Bronchial epithelial cell (primary cell): ENCODE data around the gene PITPNM2. TPM values are rescaled to one million over a fixed set of nuclear protein-coding genes. Genes with fewer than 3 reads are reported as not detected.

Experiments used
- DNase-seq: peaks from one replicate; pipeline ENCODE4 v3.0.0-alpha.2; 2010; ENCODE audit warnings: low read depth
- FAIRE-seq: peaks from 2 replicates; lab custom pipeline; 2011; peaks lifted over from hg19 to GRCh38; lab: Jason Lieb, UNC
- H3K27me3 ChIP-seq: 2 replicates; pipeline ENCODE4 v1.5.1; 2011; ENCODE audit warnings: low read length; ENCODE audit not compliant: control insufficient read depth, insufficient read depth
- H3K36me3 ChIP-seq: 2 replicates; pipeline ENCODE4 v1.5.1; 2011; ENCODE audit warnings: low read length; ENCODE audit not compliant: control insufficient read depth, insufficient read depth
- H3K4me3 ChIP-seq: 2 replicates; pipeline ENCODE4 v1.5.1; 2011; ENCODE audit warnings: mild to moderate bottlenecking, low read depth, low read length, control low read depth
- total RNA-seq: library from RNA; depleted of rRNA; stranded (reverse); fragments of >200 nt; gene quantifications from 2 replicates; pipeline ENCODE4 v1.2.1, GENCODE V29; 2014
- TF ChIP-seq, protein P1 (sequence below): IDR thresholded peaks from 2 replicates; pipeline ENCODE4 v1.5.1; 2011; ENCODE audit warnings: mild to moderate bottlenecking, moderate library complexity, low read length, control low read depth, inconsistent platforms; ENCODE audit not compliant: insufficient read depth, severe bottlenecking

PITPNM2 gene
- total RNA-seq, 1 donor from 2014 or later, result 2.4 TPM

DNA sequence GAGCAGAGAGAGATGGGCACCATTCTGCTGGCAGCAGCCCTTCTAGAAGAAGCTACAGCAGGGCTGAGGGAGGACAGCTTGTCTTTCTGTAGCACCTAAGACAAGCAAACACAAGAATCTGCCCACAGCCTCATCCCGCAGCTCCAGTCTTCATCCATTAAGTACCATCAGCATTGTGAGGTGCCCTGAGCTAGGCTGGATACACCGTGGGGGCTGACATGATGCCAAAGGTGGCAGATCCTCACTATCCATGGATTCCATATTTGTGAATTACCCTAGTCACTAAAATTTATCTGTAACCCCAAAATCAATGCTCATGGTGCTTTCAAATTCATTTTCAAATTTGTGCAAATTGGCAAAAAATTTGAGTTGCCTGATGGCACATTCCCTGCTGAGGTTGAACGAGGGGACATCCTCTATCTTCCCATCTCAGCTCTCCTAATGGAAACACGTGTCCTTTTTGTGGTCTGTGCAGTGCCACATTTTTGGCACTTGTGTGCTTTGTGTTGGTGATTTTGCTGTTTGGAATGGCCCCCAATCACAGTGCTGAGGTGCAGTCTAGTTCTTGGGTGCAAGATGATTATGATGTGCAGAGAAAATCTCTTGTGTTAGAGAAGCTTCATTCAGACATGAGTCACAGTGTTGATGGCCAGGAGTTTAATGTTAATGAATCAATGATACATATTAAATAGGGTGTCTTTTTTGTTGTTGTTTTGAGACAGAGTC lies 7.0 kb downstream of the PITPNM2 start:
- FAIRE-seq (no peak), DNase-seq (no peak)
- Histone ChIP-seq H3K4me3 (no peak overlapping the region), H3K27me3 (no peaks in the 10 kb centered on the region), H3K36me3 (no peaks in the 10 kb centered on the region)
- TF ChIP-seq, protein P1, sequence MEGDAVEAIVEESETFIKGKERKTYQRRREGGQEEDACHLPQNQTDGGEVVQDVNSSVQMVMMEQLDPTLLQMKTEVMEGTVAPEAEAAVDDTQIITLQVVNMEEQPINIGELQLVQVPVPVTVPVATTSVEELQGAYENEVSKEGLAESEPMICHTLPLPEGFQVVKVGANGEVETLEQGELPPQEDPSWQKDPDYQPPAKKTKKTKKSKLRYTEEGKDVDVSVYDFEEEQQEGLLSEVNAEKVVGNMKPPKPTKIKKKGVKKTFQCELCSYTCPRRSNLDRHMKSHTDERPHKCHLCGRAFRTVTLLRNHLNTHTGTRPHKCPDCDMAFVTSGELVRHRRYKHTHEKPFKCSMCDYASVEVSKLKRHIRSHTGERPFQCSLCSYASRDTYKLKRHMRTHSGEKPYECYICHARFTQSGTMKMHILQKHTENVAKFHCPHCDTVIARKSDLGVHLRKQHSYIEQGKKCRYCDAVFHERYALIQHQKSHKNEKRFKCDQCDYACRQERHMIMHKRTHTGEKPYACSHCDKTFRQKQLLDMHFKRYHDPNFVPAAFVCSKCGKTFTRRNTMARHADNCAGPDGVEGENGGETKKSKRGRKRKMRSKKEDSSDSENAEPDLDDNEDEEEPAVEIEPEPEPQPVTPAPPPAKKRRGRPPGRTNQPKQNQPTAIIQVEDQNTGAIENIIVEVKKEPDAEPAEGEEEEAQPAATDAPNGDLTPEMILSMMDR, result no peak

DNA sequence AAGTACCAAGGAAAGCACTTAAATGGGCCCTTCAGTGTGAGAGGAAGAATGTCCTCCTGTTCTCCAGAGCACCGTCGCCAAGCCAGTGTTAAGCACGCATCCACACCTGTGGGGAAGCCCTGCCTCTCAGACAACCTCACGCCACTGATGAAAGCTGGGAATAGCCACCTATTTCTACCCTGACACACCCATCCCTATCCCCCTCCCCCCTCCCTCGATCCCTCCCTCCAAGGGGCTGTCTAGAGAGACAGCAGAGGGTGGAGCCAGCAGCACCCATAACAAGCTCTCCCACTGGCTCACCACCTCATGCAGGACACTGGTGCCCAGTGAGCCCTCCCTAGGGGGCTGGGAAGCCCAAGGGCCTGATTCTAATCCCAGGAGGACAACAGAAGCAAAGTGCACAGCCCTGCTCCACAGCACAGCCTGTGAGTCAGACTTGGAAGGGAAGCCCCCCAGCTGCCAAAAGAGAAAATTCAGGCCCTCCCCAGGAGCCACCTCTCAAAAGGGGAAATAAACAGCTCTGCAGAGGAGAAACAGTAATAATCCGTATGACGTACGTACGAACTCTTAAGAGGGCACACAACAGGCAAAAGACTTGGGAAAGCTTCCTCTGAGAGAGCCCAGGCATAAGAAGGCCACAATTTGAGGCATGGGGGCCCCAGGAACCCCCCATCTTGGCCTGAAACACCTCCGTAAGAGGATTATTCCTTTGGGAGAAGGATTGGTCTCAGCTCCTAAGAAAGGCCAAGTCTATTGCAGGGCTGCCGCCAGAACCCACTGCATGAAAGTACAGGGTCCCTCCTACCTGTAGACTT lies 7.8 kb downstream of the PITPNM2 start:
- DNase-seq (no peak), FAIRE-seq (no peak)
- no peaks in the 10 kb centered on the region for H3K27me3 ChIP-seq
- TF ChIP-seq, protein P1, result no peak
- no peak overlapping the region for H3K4me3 ChIP-seq
- no peaks in the 10 kb centered on the region for H3K36me3 ChIP-seq

DNA sequence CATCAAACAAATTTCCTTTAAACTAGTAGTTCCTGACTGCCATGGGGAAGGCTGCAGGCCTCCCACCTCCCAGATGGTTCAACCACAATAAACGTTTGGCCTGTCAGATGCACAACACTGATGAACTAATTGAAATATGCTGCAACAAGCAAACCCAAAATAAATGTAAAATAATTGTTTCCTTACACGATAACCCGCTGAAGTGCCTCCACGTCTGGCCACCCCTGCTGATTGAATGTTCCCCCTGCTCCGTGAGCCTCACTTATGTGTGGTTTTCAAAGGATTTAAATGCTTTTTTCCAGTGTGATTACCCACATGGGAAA lies 8.4 kb downstream of the PITPNM2 start:
- H3K27me3 ChIP-seq, result no peaks in the 10 kb centered on the region
- no peak overlapping the region for H3K4me3 ChIP-seq
- TF ChIP-seq, protein P1, result no peak
- DNase-seq, result no peak
- H3K36me3 ChIP-seq, result no peaks in the 10 kb centered on the region
- FAIRE-seq, result no peak

DNA sequence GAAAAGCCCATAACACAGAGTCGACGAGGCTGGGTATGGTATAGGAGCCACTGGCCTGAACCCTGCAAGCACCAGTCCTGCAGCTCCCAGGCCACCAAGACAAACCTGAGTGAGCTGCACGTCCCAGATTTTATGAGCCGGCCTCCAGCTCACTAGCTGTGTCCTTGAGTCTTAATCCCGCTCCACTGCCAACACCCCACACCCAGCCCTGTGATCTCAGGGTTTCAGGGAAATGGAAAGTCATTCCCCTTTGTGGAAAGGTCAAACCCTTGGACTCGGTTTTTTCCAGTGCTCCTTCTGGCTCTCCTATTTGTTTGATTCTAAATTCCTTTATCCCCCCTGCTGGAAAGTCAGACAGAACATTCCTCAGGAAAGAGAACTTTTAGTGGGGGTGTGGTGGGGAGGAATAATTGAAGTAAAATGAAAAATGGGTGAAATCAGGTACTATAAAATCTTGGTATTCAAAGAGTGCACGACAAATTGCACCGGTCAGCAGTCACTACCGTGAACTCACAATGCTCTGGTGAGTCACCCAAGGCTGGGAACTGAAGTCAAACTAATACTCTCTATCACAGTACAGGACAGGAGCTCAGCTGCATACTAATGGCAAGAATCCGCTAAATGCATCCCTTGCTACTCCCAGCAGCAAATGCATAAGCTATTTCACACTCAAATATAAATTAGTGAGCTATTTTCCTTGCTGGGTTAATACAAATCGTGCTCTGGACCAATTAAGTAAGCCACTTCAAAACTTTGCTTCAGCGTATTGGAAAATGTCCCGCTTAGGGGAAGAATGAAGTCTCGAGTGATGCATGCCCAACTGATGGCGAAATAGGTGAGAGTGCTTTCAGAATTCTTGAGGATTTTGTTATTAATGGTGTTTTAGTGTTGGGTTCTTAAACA lies 9.0 kb downstream of the PITPNM2 start:
- peak; percentile 65 for DNase-seq
- TF ChIP-seq, protein P1, result no peak
- Histone ChIP-seq H3K36me3 (no peaks in the 10 kb centered on the region), H3K27me3 (no peaks in the 10 kb centered on the region), H3K4me3 (no peak overlapping the region)
- no peak for FAIRE-seq

DNA sequence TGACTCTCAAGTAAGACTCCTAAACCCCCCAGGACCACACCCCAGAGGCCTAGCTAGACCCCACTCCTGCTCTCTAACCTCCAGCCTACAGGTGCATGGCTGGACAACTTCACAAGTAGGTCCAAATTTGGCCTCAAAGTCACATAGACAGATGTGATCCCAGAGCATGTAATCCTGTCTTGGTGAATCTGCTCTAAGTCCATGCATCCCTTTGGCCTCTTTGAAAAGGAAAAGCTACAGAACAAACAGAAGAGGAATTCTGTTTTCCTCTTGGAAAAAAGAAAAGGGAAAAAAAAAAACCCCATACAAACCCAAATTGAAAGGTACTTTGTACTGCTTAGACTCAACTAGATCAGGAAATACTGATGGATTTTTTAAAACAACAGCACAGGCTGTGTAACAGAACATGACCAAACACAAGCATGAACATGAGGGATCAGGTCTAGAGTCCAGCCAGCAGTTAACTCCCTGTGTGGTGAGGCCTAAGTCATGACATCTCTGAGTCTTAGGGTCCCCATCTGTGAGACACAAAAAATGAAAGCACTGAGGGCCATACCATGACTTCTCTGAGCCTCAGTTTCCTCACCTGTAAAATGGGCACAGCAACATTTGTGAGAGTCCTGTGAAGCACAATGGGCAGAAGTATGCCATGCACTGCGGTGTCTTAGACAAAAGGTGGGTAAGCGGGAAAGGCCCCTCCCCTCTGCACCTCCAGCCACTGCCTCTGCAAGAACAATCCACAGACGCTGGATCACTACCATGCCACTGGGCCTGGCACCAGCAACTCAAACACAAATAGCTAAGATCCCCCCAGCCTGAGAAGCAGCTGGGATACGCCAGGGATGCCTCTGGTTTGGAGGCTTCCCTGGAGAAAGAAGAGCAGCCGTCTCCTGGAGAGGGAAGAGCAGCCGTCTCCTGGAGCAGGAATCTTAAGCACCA lies 9.9 kb downstream of the PITPNM2 start:
- Histone ChIP-seq H3K4me3 (no peak overlapping the region), H3K36me3 (no peaks in the 10 kb centered on the region), H3K27me3 (no peaks in the 10 kb centered on the region)
- DNase-seq (no peak), FAIRE-seq (no peak)
- TF ChIP-seq, protein P1, result no peak
